HepG2 (cell line): Measurements from ENCODE around the gene TMEM95. TPM values are rescaled to one million over a fixed set of nuclear protein-coding genes. Genes with fewer than 3 reads are reported as not detected.

Source experiments
- ATAC-seq: fragments of 200-7000 bp; cut with Tn5 transposase; 3 replicates; pipeline ENCODE4 v1.9.1; 2020; ENCODE audit warnings: mild to moderate bottlenecking, moderate library complexity
- BruUV-seq: library from RNA; stranded (reverse); fragments of 400-500 nt; replicated peaks from 2 replicates; lab custom pipeline; 2021; lab: Mats Ljungman, UMichigan
- CTCF ChIA-PET: fragments of 300-600 bp; formaldehyde crosslinking; extraction: SDS; loops from one replicate; lab custom pipeline; 2021; ENCODE audit warnings: low total read pairs, inconsistent platforms, low intra/inter-chr PET ratio; lab: Yijun Ruan, JAX
- POLR2A ChIA-PET: fragments of 350-600 bp; sonication (Branson Sonifier 250); formaldehyde crosslinking; loops from one replicate; lab custom pipeline; 2020; ENCODE audit warnings: antibody characterized with exemption, inconsistent platforms; lab: Yijun Ruan, JAX
- DNase-seq: peaks from one replicate; pipeline ENCODE4 v3.0.0-alpha.2; 2015; ENCODE audit warnings: low spot score
- FAIRE-seq: peaks from 3 replicates; lab custom pipeline; 2011; peaks lifted over from hg19 to GRCh38; lab: Jason Lieb, UNC
- H2AFZ ChIP-seq: one replicate; pipeline ENCODE4 v1.6.1; 2011; ENCODE audit warnings: low read length, inconsistent platforms
- H3K27ac ChIP-seq: fragments of 300-600 bp; 3 replicates; pipeline ENCODE4 v1.8.0; 2011; ENCODE audit warnings: mixed run types, mild to moderate bottlenecking, mixed read lengths, low read length, inconsistent platforms; ENCODE audit not compliant: insufficient read depth; ENCODE audit errors: extremely low read length
- H3K27me3 ChIP-seq, 2 experiments: fragments of 200-600 bp in 1 of 2; 2 replicates in 1 of 2; 3 replicates in 1 of 2; pipeline versions ENCODE4 v1.6.0 to v1.8.0; 2011; ENCODE audit warnings: low read length in 2 of 2, mild to moderate bottlenecking in 2 of 2, moderate library complexity in 2 of 2, inconsistent platforms in 1 of 2; ENCODE audit not compliant: insufficient read depth in 2 of 2, control insufficient read depth in 1 of 2
- H3K36me3 ChIP-seq, 2 experiments: fragments of 200-600 bp in 1 of 2; replicated peaks in 1 of 2; 2 replicates in 1 of 2; 3 replicates in 1 of 2; pipeline versions ENCODE4 v1.5.1 to v1.8.0; 2011; ENCODE audit warnings: low read length in 2 of 2, inconsistent platforms in 1 of 2; ENCODE audit not compliant: insufficient read depth in 2 of 2, control insufficient read depth in 1 of 2
- H3K4me1 ChIP-seq: 2 replicates; pipeline ENCODE4 v1.5.1; 2012; ENCODE audit warnings: low read length, inconsistent platforms; ENCODE audit not compliant: insufficient read depth
- H3K4me2 ChIP-seq: 2 replicates; pipeline ENCODE4 v1.6.0; 2011; ENCODE audit warnings: low read depth, low read length, inconsistent platforms
- H3K4me3 ChIP-seq, 3 experiments: fragments of 200-600 bp in 1 of 3; sonication (generic), shearing (Covaris generic) in 1 of 3; replicated peaks in 1 of 3; 2 replicates each; pipeline ENCODE4 v1.5.1; 2011 to 2016; ENCODE audit warnings: low read length in 3 of 3, inconsistent platforms in 2 of 3, low read depth in 2 of 3, mild to moderate bottlenecking in 2 of 3, control low read depth in 1 of 3, mixed read lengths in 1 of 3; ENCODE audit not compliant: insufficient read depth in 1 of 3
- H3K79me2 ChIP-seq: one replicate; pipeline ENCODE4 v1.6.1; 2011; ENCODE audit warnings: low read length, inconsistent platforms; ENCODE audit not compliant: insufficient read depth
- H3K9ac ChIP-seq: 2 replicates; pipeline ENCODE4 v1.6.0; 2011; ENCODE audit warnings: mild to moderate bottlenecking, low read depth, low read length, inconsistent platforms; ENCODE audit not compliant: insufficient read depth
- H3K9me3 ChIP-seq: 2 replicates; pipeline ENCODE4 v1.5.1; 2012; ENCODE audit warnings: mild to moderate bottlenecking, low read length
- H4K20me1 ChIP-seq: 2 replicates; pipeline ENCODE4 v1.6.0; 2011; ENCODE audit warnings: inconsistent platforms, mild to moderate bottlenecking, low read length, moderate library complexity; ENCODE audit not compliant: insufficient read depth
- FOXC1 ChIP-seq: sonication (generic); formaldehyde crosslinking; IDR thresholded peaks from 2 replicates; pipeline ENCODE4 v1.8.0; 2022; ENCODE audit warnings: mild to moderate bottlenecking, missing genetic modification reagents, borderline replicate concordance
- RBM22 ChIP-seq: fragments of 200-400 bp; formaldehyde crosslinking; optimal IDR thresholded peaks from 2 replicates; pipeline ENCODE3; 2017; ENCODE audit warnings: mild to moderate bottlenecking, low read length, moderate library complexity
- RFX1 ChIP-seq: fragments of 450-650 bp; IDR thresholded peaks from 2 replicates; pipeline ENCODE4 v1.6.1; 2017
- RFX3 ChIP-seq: IDR thresholded peaks from 2 replicates; pipeline ENCODE4 v1.6.1; 2016; ENCODE audit warnings: missing biosample characterization, missing genetic modification reagents
- SIN3B ChIP-seq: fragments of 150-350 bp; IDR thresholded peaks from 2 replicates; pipeline ENCODE4 v1.6.1; 2014; ENCODE audit warnings: low read length
- ZNF124 ChIP-seq: sonication (generic); formaldehyde crosslinking; IDR thresholded peaks from 2 replicates; pipeline ENCODE4 v1.4.0; 2020; ENCODE audit warnings: missing genetic modification reagents
- WGBS: methylation state at CpG from one replicate; pipeline ENCODE4 v1.1.6; 2017; ENCODE audit warnings: low lambda C conversion rate; 5-methylcytosine and 5-hydroxymethylcytosine counted together
- in situ Hi-C: cut with HindIII; loops from 2 replicates; pipeline ENCODE4 v1.10.0; 2017; ENCODE audit warnings: low pct_unique_long_range_greater_than_20kb; ENCODE audit not compliant: extremely low pct_ligation_motif_present
- intact Hi-C: fragments of 100-400 bp; cut with micrococcal nuclease; formaldehyde crosslinking; loops from one replicate; pipeline ENCODE4 v1.10.0; 2022; ENCODE audit not compliant: unreplicated experiment
- polyA plus RNA-seq, 8 experiments: library from polyadenylated mRNA; depleted of rRNA in 3 of 8; stranded (reverse) in 7 of 8; unstranded in 1 of 8; fragments of >200 nt; fragmentation: Illumina TruSeq in 4 of 8; extraction: Trizol in 4 of 8; gene quantifications; 2 replicates each; pipeline versions ENCODE4 v1.2.1 to v1.2.3, GENCODE V29; 2011 to 2016; ENCODE audit warnings: low read depth in 4 of 8, missing spikeins in 1 of 8, mixed read lengths in 1 of 8; ENCODE audit not compliant: insufficient read depth in 1 of 8
- total RNA-seq, 5 experiments: library from RNA; depleted of rRNA; stranded (reverse); fragments of >200 nt; fragmentation: Illumina TruSeq; extraction: Trizol; gene quantifications; 2 replicates each; pipeline ENCODE4 v1.2.3, GENCODE V29; 2016; ENCODE audit warnings: low read depth in 1 of 5
- TF ChIP-seq, protein P1 (sequence below): sonication (generic); formaldehyde crosslinking; conservative IDR thresholded peaks from 2 replicates; pipeline ENCODE4 v1.8.0; 2022; ENCODE audit warnings: missing genetic modification reagents

TMEM95 gene
- total and polyA plus RNA-seq, 2 of the 13 experiments (the other 11 are each of a cell fraction or from before 2014, with no cell fraction given): not detected

DNA sequence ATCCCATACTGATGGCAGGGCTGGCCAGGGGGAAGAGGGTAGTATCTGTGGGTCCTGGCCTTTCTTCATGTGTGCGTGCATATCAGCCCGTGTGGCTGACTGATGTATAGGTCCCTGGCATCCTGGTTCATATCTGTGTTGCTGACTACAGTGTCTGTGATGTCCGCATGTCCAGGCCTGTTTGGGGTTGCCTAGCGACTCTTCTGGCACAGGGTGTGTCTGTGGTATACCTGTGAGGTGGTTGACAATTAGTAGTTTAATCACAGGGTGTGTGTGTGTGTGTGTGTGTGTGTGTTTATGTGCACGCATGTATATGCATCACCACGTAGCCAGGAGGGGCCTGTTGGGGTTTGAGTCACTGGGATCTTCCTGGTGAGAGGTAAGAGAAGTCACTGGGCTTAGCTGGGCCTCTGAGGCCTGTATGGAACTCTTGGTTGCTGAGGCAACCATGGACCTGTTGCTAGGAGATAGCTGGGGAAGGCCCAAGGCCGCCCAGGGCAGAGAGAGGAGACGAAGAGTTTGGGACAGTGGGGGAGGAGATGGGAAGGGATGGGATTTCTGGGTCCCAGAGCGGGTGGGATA lies 603 bp upstream of the TMEM95 start:
- peak; percentile 58 for TF ChIP-seq RBM22
- no peak for TF ChIP-seq SIN3B
- TF ChIP-seq ZNF124 (CRISPR knock-in tag): no peak
- TF ChIP-seq RFX1: peak; percentile 64; the same call in 1 of the 2 replicates
- TF ChIP-seq FOXC1 (CRISPR knock-in tag): no peak
- TF ChIP-seq RFX3: peak; percentile 67
- TF ChIP-seq, protein P1, sequence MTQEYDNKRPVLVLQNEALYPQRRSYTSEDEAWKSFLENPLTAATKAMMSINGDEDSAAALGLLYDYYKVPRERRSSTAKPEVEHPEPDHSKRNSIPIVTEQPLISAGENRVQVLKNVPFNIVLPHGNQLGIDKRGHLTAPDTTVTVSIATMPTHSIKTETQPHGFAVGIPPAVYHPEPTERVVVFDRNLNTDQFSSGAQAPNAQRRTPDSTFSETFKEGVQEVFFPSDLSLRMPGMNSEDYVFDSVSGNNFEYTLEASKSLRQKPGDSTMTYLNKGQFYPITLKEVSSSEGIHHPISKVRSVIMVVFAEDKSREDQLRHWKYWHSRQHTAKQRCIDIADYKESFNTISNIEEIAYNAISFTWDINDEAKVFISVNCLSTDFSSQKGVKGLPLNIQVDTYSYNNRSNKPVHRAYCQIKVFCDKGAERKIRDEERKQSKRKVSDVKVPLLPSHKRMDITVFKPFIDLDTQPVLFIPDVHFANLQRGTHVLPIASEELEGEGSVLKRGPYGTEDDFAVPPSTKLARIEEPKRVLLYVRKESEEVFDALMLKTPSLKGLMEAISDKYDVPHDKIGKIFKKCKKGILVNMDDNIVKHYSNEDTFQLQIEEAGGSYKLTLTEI (CRISPR knock-in tag): no peak
- ATAC-seq: no peak
- Histone ChIP-seq H3K79me2 (no peaks in the 10 kb centered on the region), H3K27me3 (peaks cover 0 to 10% of the 10 kb centered on the region in 2 experiments; a peak in 1 of 5 replicates), H3K27ac (no peak overlapping the region), H3K9me3 (no peaks in the 10 kb centered on the region), H3K4me3 (no peak overlapping the region), H2AFZ (no peak overlapping the region), H3K4me1 (peaks cover 33% of the 10 kb centered on the region), H3K36me3 (no peaks in the 10 kb centered on the region), H3K9ac (no peak overlapping the region), H4K20me1 (peaks cover 7% of the 10 kb centered on the region; the same call in 1 of the 2 replicates), H3K4me2 (no peak overlapping the region)
- no peak for DNase-seq
- in situ Hi-C loops: no loop called here
- POLR2A ChIA-PET: interaction anchor here (2.0 to 7.0 kb wide), 3 partner anchors 25 to 131 kb away, joined by 4 to 44 read pairs (median 9); partner anchors contain the start of genes NEURL4, POLR2A and TMEM256
- CTCF ChIA-PET: no interaction called here
- FAIRE-seq: no peak
- intact Hi-C loops: loop anchor here (5.0 to 10.0 kb wide), 2 partner anchors 210 to 307 kb away; partner anchors contain the start of gene SENP3
- no TSS peak for BruUV-seq
- WGBS: 36% methylated on average over 8 of the region's 9 CpGs
